CD4-positive, alpha-beta T cell (primary cell): ENCODE measurements around the gene ATP8A2. TPM values are rescaled to one million over a fixed set of nuclear protein-coding genes. Genes with fewer than 3 reads are reported as not detected.

Experiments
- ATAC-seq: fragments of 200-7000 bp; cut with Tn5 transposase; one replicate; pipeline ENCODE4 v1.10.0; 2022; ENCODE audit warnings: mild to moderate bottlenecking; ENCODE audit not compliant: poor library complexity
- CTCF ChIA-PET: fragments of 350-600 bp; sonication (Branson Sonifier 250); formaldehyde crosslinking; loops from one replicate; lab custom pipeline; 2021; ENCODE audit warnings: antibody characterized with exemption, inconsistent platforms; lab: Charles Lee
- POLR2A ChIA-PET: fragments of 350-600 bp; sonication (Branson Sonifier 250); formaldehyde crosslinking; loops from one replicate; lab custom pipeline; 2021; ENCODE audit warnings: antibody characterized with exemption, inconsistent platforms; lab: Charles Lee
- DNase-seq, 14 experiments: peaks; one replicate each; pipeline ENCODE4 v3.0.0-alpha.2; 2013 to 2020; ENCODE audit warnings: mixed read lengths in 2 of 14
- H3K27ac ChIP-seq, 2 donors: one replicate each; pipeline versions ENCODE4 v1.5.1 to v1.7.0; 2013; ENCODE audit warnings: low read length in 2 of 2, low read depth in 1 of 2, mild to moderate bottlenecking in 1 of 2
- H3K27me3 ChIP-seq, 2 experiments: 1 replicate in 1 of 2; 2 replicates in 1 of 2; pipeline versions ENCODE4 v1.6.1 to v1.7.0; 2013; ENCODE audit warnings: low read length in 2 of 2, control low read depth in 1 of 2, mild to moderate bottlenecking in 1 of 2, moderate library complexity in 1 of 2; ENCODE audit not compliant: insufficient read depth in 2 of 2, control insufficient read depth in 1 of 2
- H3K36me3 ChIP-seq: one replicate; pipeline ENCODE4 v1.6.1; 2013; ENCODE audit warnings: low read length, control low read depth; ENCODE audit not compliant: insufficient read depth
- H3K4me1 ChIP-seq: one replicate; pipeline ENCODE4 v1.6.1; 2013; ENCODE audit warnings: low read length, control low read depth; ENCODE audit not compliant: insufficient read depth
- H3K4me3 ChIP-seq: one replicate; pipeline ENCODE4 v1.5.1; 2013; ENCODE audit warnings: mild to moderate bottlenecking, low read length, moderate library complexity
- H3K9me3 ChIP-seq, 2 experiments: 1 replicate in 1 of 2; 2 replicates in 1 of 2; pipeline versions ENCODE4 v1.6.1 to v1.7.0; 2013; ENCODE audit warnings: low read length in 2 of 2, mild to moderate bottlenecking in 2 of 2, control low read depth in 1 of 2, moderate library complexity in 1 of 2; ENCODE audit not compliant: control insufficient read depth in 1 of 2, insufficient read depth in 1 of 2
- H3K27ac Mint-ChIP-seq: one replicate; pipeline ENCODE4 v1.8.0; 2020; ENCODE audit warnings: mixed read lengths
- H3K27me3 Mint-ChIP-seq: one replicate; pipeline ENCODE4 v1.8.0; 2021; ENCODE audit warnings: mixed read lengths
- H3K36me3 Mint-ChIP-seq: one replicate; pipeline ENCODE4 v1.8.0; 2021; ENCODE audit warnings: low read depth, mixed read lengths
- H3K4me1 Mint-ChIP-seq: one replicate; pipeline ENCODE4 v1.8.0; 2021; ENCODE audit warnings: low read depth, mixed read lengths
- H3K4me3 Mint-ChIP-seq: one replicate; pipeline ENCODE4 v1.8.0; 2020; ENCODE audit warnings: mild to moderate bottlenecking, mixed read lengths
- H3K9me3 Mint-ChIP-seq: one replicate; pipeline ENCODE4 v1.8.0; 2020; ENCODE audit warnings: mixed read lengths
- intact Hi-C, 2 experiments: fragments of 100-400 bp; cut with DNase I in 1 of 2; cut with micrococcal nuclease in 1 of 2; formaldehyde crosslinking; loops; one replicate each; pipeline versions ENCODE4 v1.15.1 to v1.9.0; 2023 to 2025; cut with DNase I, micrococcal nuclease
- total RNA-seq, 174 experiments: library from RNA in 2 of 174; stranded (reverse) in 2 of 174; gene quantifications; one replicate each; pipeline ENCODE4 v1.2.3 and lab custom pipeline; 2021 to 2026
- TF ChIP-seq, protein P1 (sequence below): fragments of 200-600 bp; IDR thresholded peaks from one replicate; pipeline ENCODE4 v1.8.0; 2022; ENCODE audit warnings: antibody characterized with exemption, mild to moderate bottlenecking

Gene ATP8A2
- total RNA-seq, 2 experiments from 2014 or later = 0.22 to 0.36 TPM

DNA sequence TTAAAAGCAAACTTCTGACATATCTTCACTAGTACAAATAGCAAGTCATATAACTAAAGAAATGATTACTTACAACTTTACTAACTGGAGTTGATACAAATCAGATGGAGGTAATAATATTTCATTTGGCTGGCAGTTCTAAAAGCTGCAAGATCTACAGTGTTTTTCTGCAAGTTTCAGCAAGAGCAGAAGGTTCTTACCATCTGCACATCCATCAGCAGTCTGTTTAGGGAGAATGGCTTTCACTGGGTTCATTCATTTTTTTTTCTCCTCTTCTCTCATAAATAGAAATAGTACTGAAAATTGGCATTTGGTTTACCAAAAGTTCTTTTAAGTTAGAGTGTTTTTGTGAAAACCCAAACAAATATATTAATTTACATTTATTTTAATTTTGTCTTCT is 683.1 kb downstream of the ATP8A2 start:
- TF ChIP-seq, protein P1, sequence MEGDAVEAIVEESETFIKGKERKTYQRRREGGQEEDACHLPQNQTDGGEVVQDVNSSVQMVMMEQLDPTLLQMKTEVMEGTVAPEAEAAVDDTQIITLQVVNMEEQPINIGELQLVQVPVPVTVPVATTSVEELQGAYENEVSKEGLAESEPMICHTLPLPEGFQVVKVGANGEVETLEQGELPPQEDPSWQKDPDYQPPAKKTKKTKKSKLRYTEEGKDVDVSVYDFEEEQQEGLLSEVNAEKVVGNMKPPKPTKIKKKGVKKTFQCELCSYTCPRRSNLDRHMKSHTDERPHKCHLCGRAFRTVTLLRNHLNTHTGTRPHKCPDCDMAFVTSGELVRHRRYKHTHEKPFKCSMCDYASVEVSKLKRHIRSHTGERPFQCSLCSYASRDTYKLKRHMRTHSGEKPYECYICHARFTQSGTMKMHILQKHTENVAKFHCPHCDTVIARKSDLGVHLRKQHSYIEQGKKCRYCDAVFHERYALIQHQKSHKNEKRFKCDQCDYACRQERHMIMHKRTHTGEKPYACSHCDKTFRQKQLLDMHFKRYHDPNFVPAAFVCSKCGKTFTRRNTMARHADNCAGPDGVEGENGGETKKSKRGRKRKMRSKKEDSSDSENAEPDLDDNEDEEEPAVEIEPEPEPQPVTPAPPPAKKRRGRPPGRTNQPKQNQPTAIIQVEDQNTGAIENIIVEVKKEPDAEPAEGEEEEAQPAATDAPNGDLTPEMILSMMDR = no peak
- intact Hi-C loops = no loop called here
- peaks cover 30% of the 10 kb centered on the region for H3K27me3 Mint-ChIP-seq

DNA sequence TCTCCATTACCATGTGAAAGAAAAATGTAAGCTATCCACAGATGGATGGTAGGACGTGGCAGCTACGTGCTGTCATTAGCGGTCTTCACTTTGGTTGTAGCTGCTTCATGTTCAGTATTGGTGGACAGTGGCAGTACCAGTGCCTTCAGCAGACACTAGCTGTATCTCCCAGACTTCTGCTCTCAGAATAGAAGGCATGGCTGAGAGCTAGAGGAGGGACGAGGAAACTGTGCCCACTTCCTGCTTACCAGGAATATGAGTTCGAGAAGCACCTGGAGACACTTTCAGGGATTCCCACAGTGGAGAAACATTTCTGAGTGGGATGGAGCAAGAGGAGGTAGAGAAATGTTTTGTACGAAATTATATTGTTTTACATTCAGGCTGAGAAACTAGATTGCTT is 686.9 kb downstream of the ATP8A2 start:
- ATAC-seq (no peak), DNase-seq (no peak)
- Histone ChIP-seq H3K9me3 (no peaks in the 10 kb centered on the region), H3K36me3 (no peaks in the 10 kb centered on the region), H3K27me3 (no peaks in the 10 kb centered on the region), H3K27ac (no peak overlapping the region), H3K4me1 (no peaks in the 10 kb centered on the region), H3K4me3 (no peak overlapping the region)
- CTCF ChIA-PET = no interaction called here
- TF ChIP-seq, protein P1 = no peak
- Mint-ChIP-seq H3K4me3 (no peak overlapping the region), H3K4me1 (no peaks in the 10 kb centered on the region), H3K27me3 (peaks cover 16% of the 10 kb centered on the region), H3K9me3 (no peaks in the 10 kb centered on the region), H3K27ac (no peak overlapping the region), H3K36me3 (no peaks in the 10 kb centered on the region)
- POLR2A ChIA-PET = no interaction called here
- intact Hi-C loops = no loop called here

More for the DNA sequence above, 683.1 kb downstream of the ATP8A2 start:
- peaks cover 8 to 18% of the 10 kb centered on the region in 2 experiments for H3K27me3 ChIP-seq
- no peaks in the 10 kb centered on the region for H3K36me3 Mint-ChIP-seq
- H3K4me3 Mint-ChIP-seq = no peak overlapping the region
- ATAC-seq (no peak), DNase-seq (no peak)
- no peaks in the 10 kb centered on the region for H3K9me3 Mint-ChIP-seq
- POLR2A ChIA-PET = no interaction called here
- H3K4me1 ChIP-seq = peaks cover 18% of the 10 kb centered on the region
- peaks cover 7% of the 10 kb centered on the region for H3K4me1 Mint-ChIP-seq
- no peak overlapping the region for H3K27ac ChIP-seq
- CTCF ChIA-PET = no interaction called here
- peaks cover 0 to 8% of the 10 kb centered on the region in 2 experiments for H3K9me3 ChIP-seq
- no peak overlapping the region for H3K4me3 ChIP-seq
- no peaks in the 10 kb centered on the region for H3K36me3 ChIP-seq
- H3K27ac Mint-ChIP-seq = no peak overlapping the region

DNA sequence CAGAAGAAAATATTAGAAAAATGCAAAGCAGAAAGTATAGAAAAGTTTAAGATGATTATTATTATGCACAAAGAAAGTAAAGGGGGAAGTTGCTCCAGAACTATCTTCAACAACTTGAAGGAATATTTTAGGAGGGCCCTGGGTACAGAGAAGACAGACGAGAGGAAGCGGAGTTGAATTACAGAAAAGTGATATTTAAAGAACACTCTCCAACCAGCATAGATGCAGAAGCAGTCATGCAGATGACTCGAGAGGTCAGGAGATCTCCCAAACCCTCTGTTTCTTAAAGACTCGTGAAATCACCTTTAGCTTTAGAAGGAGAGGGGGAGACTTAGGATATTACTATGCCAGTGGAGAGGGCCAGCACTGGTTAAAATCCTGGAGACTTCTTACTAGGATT is 688.6 kb downstream of the ATP8A2 start:
- Histone ChIP-seq H3K36me3 (no peaks in the 10 kb centered on the region), H3K9me3 (no peaks in the 10 kb centered on the region), H3K27ac (no peak overlapping the region), H3K4me1 (no peaks in the 10 kb centered on the region), H3K27me3 (no peaks in the 10 kb centered on the region), H3K4me3 (no peak overlapping the region)
- DNase-seq (no peak), ATAC-seq (no peak)
- Mint-ChIP-seq H3K27ac (no peak overlapping the region), H3K4me1 (no peaks in the 10 kb centered on the region), H3K4me3 (no peak overlapping the region), H3K36me3 (no peaks in the 10 kb centered on the region), H3K9me3 (no peaks in the 10 kb centered on the region), H3K27me3 (peaks cover 10% of the 10 kb centered on the region)
- POLR2A ChIA-PET = no interaction called here
- intact Hi-C loops = loop anchor here in 1 of 2 experiments (5.0 kb wide), 1 partner anchor 383 kb away; no protein-coding TSS in a partner anchor
- CTCF ChIA-PET = no interaction called here
- TF ChIP-seq, protein P1 = no peak
